ENCODE measurements around the gene MAP3K5. TPM values are rescaled to one million over a fixed set of nuclear protein-coding genes. Genes with fewer than 3 reads are reported as not detected.

The MAP3K5 gene
- polyA plus RNA-seq, 3 donors: 9.6 to 12.0 (median 11.1) TPM

GRCh38 chr6:136533487-136533886, 258.8 kb downstream of the MAP3K5 start:
- intact Hi-C loops (cut with micrococcal nuclease): no loop called here
- no peaks in the 10 kb centered on the region for H3K79me2 ChIP-seq (ENCODE audit: insufficient read depth, low read length)
- H3K27ac ChIP-seq (ENCODE audit: low read depth in 1 of 2, low read length in 2 of 2): no peak overlapping the region
- no peaks in the 10 kb centered on the region for H3K36me3 ChIP-seq (replicated peaks in 1 of 2; ENCODE audit: control insufficient read depth in 1 of 2, insufficient read depth in 2 of 2, low read length in 2 of 2)
- no peaks in the 10 kb centered on the region for H3K9me3 ChIP-seq (replicated peaks in 1 of 2; ENCODE audit: control insufficient read depth in 1 of 2, insufficient read depth in 1 of 2, low read length in 2 of 2)
- H3K4me2 ChIP-seq (replicated peaks; ENCODE audit: extremely low read depth, low read length, poor library complexity, severe bottlenecking): no peak overlapping the region
- H3K4me3 ChIP-seq (replicated peaks in 1 of 3; ENCODE audit: low read depth in 2 of 3, low read length in 3 of 3): no peak overlapping the region
- DNase-seq: no peak
- Mint-ChIP-seq H3K9me3 (peaks cover 0 to 4% (median 0%) of the 10 kb centered on the region in 7 donors), H3K4me1 (peaks cover 10% of the 10 kb centered on the region), H3K27me3 (ENCODE audit: low read depth in 3 of 3) (no peaks in the 10 kb centered on the region), H3K27ac (no peak overlapping the region), H3K36me3 (no peaks in the 10 kb centered on the region), H3K4me3 (no peak overlapping the region)
- no peak overlapping the region for H2AFZ ChIP-seq (ENCODE audit: insufficient read depth, low read depth, low read length, poor library complexity, severe bottlenecking)
- no peaks in the 10 kb centered on the region for H3K27me3 ChIP-seq (ENCODE audit: control insufficient read depth in 2 of 2, insufficient read depth in 2 of 2, low read length in 2 of 2)
- WGBS (ENCODE audit: insufficient coverage): 10% methylated on average over 2 of the region's 5 CpGs
- H3K9ac ChIP-seq (ENCODE audit: insufficient read depth, low read length, poor library complexity, severe bottlenecking): no peak overlapping the region
- no peaks in the 10 kb centered on the region for H3K4me1 ChIP-seq (ENCODE audit: control insufficient read depth in 1 of 2, insufficient read depth in 2 of 2, low read length in 2 of 2)
- H4K20me1 ChIP-seq (ENCODE audit: insufficient read depth, low read length): no peaks in the 10 kb centered on the region
- TF ChIP-seq CTCF (IDR thresholded peaks at IDR 0.05): no peak

GRCh38 chr6:136532030-136532429, 260.2 kb downstream of the MAP3K5 start:
- H3K9me3 Mint-ChIP-seq: peaks cover 0 to 4% (median 0%) of the 10 kb centered on the region in 7 donors
- no peak for DNase-seq
- Histone ChIP-seq H4K20me1 (ENCODE audit: insufficient read depth, low read length) (no peaks in the 10 kb centered on the region), H3K9ac (ENCODE audit: insufficient read depth, low read length, poor library complexity, severe bottlenecking) (no peak overlapping the region), H3K79me2 (ENCODE audit: insufficient read depth, low read length) (no peaks in the 10 kb centered on the region), H2AFZ (ENCODE audit: insufficient read depth, low read depth, low read length, poor library complexity, severe bottlenecking) (no peak overlapping the region), H3K36me3 (replicated peaks in 1 of 2; ENCODE audit: control insufficient read depth in 1 of 2, insufficient read depth in 2 of 2, low read length in 2 of 2) (no peaks in the 10 kb centered on the region), H3K27me3 (ENCODE audit: control insufficient read depth in 2 of 2, insufficient read depth in 2 of 2, low read length in 2 of 2) (no peaks in the 10 kb centered on the region), H3K4me1 (ENCODE audit: control insufficient read depth in 1 of 2, insufficient read depth in 2 of 2, low read length in 2 of 2) (no peaks in the 10 kb centered on the region), H3K27ac (ENCODE audit: low read depth in 1 of 2, low read length in 2 of 2) (no peak overlapping the region), H3K4me2 (replicated peaks; ENCODE audit: extremely low read depth, low read length, poor library complexity, severe bottlenecking) (no peak overlapping the region), H3K4me3 (replicated peaks in 1 of 3; ENCODE audit: low read depth in 2 of 3, low read length in 3 of 3) (no peak overlapping the region), H3K9me3 (replicated peaks in 1 of 2; ENCODE audit: control insufficient read depth in 1 of 2, insufficient read depth in 1 of 2, low read length in 2 of 2) (no peaks in the 10 kb centered on the region)
- intact Hi-C loops (cut with micrococcal nuclease): no loop called here
- no peak for TF ChIP-seq CTCF (IDR thresholded peaks at IDR 0.05)
- no peaks in the 10 kb centered on the region for H3K36me3 Mint-ChIP-seq
- H3K4me3 Mint-ChIP-seq: no peak overlapping the region
- H3K27me3 Mint-ChIP-seq (ENCODE audit: low read depth in 3 of 3): no peaks in the 10 kb centered on the region
- peaks cover under 1% of the 10 kb centered on the region for H3K4me1 Mint-ChIP-seq
- H3K27ac Mint-ChIP-seq: no peak overlapping the region
- no CpG with 5 or more reads among the region's 6 CpGs for WGBS (ENCODE audit: insufficient coverage)

All from CD14-positive monocyte (primary cell).